22Rv1 (cell line): ENCODE measurements around the gene POP4.

Source experiments
- H3K27ac ChIP-seq: fragments of 450-650 bp; 2 replicates; pipeline ENCODE4 v1.5.1; 2017
- ZFX ChIP-seq: fragments of 450-650 bp; IDR thresholded peaks from 2 replicates; pipeline ENCODE4 v1.6.1; 2017; ENCODE audit warnings: antibody characterized with exemption, borderline replicate concordance
- TF ChIP-seq, protein P1 (sequence below): fragments of 450-650 bp; IDR thresholded peaks from 2 replicates; pipeline ENCODE4 v1.5.1; 2017; ENCODE audit warnings: mild to moderate bottlenecking

POP4 gene

DNA sequence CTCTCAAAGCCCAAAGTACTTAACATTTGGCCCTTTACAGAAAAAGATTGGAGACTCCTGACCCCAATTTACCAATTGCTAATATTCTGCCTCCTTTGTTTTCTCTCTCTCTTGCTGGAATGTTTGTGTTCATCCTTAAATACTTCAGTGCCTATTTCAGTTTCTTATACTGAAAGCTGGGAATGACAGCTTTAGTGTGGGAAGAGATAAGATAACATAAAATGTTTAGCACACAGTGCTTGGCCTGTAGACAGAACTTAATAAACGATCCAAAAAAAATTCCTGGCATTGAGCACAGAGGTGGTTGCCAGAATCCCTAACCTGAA is 56.2 kb downstream of the POP4 start:
- TF ChIP-seq, protein P1, sequence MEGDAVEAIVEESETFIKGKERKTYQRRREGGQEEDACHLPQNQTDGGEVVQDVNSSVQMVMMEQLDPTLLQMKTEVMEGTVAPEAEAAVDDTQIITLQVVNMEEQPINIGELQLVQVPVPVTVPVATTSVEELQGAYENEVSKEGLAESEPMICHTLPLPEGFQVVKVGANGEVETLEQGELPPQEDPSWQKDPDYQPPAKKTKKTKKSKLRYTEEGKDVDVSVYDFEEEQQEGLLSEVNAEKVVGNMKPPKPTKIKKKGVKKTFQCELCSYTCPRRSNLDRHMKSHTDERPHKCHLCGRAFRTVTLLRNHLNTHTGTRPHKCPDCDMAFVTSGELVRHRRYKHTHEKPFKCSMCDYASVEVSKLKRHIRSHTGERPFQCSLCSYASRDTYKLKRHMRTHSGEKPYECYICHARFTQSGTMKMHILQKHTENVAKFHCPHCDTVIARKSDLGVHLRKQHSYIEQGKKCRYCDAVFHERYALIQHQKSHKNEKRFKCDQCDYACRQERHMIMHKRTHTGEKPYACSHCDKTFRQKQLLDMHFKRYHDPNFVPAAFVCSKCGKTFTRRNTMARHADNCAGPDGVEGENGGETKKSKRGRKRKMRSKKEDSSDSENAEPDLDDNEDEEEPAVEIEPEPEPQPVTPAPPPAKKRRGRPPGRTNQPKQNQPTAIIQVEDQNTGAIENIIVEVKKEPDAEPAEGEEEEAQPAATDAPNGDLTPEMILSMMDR = no peak
- TF ChIP-seq ZFX = no peak
- no peak overlapping the region for H3K27ac ChIP-seq

DNA sequence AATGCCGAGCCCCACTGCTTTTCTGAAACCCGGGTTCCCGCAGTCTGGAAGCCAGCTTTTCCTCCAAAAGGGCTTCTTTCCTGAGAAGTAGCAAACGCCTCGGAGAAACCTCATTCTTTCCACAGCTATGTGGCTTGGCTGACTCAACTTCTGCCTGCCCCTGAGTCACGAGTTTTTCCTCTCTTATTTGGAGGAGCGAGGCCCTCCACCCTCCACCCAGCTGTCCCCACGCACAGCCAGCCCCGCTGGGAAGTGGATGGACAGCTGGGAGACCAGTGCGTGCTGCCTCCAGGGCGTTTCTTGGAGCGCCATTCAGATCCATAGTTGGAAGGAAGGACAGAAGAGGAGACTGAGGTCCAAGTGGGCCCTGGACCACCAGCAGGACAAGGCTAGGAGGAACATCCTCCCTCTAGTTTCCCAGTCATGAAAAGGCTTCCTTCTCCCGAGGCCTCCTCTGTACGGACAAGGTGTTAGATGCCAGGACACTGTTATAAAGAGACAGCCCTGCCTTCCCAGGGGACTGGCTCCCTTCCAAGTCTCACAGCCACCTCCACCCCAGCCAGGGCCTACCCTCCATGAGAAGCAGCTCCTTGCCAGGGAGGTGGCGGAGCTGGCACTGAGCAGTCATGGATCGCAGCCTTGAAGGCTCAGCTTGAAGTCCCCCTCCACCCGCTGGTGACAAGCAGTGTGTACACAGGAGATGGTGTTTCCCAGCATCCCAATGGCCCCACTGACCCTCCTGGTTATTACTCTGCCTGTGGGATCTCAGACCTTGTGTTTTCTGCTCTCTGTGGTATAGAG is 56.7 kb downstream of the POP4 start:
- H3K27ac ChIP-seq = no peak overlapping the region
- TF ChIP-seq ZFX = no peak
- TF ChIP-seq, protein P1 = no peak

DNA sequence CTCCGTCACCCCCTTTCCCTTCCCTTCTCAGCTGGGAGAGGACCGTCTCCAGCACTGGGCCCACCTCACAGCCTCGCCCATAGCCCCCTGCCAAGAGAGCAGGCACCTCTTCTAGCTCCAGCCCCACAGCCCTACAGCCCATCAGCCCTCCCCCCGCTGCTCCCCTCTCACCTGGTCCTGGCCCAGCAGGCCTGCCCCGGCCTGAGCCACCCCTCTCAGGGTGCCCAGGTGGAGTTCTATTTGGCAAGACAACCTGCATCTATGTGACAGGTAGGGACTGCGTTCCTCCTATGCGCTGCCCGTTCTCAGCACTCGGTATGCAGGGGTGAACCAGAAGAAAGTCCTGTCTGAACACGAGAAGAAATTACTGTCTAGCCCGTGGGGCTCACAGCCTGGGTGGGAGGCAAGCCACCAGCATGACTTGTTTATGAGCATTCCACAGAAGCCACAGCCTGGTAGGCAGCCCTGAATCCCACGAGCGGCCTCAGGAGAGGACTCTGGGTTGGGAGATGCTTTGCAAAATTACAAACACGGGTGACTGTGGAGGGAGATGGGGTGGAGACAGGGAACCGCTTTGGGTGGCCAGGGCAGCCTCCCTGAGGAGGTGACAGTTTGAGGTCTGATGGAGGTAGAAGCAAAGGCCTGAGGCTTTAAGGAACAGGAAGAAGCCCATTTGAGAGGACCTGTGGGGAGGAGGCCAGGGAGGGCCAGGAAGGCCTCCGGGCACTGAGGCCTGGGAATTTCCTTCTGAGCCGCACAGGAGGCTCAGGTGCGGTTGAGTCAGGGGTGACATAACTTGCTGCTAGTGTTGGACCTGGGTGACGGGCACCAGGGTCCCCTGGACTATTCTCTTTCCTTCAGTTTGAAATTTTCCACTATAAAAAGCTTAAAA is 58.0 kb downstream of the POP4 start:
- TF ChIP-seq, protein P1 = no peak
- no peak for TF ChIP-seq ZFX
- no peak overlapping the region for H3K27ac ChIP-seq

DNA sequence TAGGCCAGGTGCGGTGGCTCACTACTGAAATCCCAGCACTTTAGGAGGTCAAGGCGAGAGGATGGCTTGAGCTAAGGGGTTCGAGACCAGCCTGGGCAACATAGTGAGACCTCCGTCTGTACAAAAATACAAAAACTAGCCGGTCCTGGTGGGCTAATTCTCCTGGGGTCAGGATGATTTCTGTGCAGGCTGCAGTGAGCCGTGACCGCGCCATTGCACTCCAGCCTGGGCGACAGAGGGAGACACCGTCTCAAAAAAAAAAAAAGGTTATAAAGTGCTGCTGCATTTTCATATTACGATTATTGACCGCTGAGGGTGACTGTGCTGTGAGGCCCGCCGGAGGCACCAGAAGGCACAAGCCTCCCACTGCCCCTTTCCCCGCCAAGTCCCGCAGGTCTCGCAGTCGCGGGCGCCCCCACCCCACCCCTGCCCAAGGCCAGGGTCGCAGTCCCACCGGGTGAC is 58.7 kb downstream of the POP4 start:
- TF ChIP-seq, protein P1 = peak; percentile 17
- no peak for TF ChIP-seq ZFX
- no peak overlapping the region for H3K27ac ChIP-seq

- no peak for TF ChIP-seq ZFX
- TF ChIP-seq, protein P1 = no peak
- H3K27ac ChIP-seq = no peak within 1 kb of the TSS
These were observed 59.2 kb downstream of the POP4 start, which contains the start of gene PLEKHF1 for GRCh38 chr19:29665215-29665825. TSS of gene PLEKHF1 (plus strand) at chr19:29665461. CDS start at chr19:29673840, 8,379 bp downstream.

DNA sequence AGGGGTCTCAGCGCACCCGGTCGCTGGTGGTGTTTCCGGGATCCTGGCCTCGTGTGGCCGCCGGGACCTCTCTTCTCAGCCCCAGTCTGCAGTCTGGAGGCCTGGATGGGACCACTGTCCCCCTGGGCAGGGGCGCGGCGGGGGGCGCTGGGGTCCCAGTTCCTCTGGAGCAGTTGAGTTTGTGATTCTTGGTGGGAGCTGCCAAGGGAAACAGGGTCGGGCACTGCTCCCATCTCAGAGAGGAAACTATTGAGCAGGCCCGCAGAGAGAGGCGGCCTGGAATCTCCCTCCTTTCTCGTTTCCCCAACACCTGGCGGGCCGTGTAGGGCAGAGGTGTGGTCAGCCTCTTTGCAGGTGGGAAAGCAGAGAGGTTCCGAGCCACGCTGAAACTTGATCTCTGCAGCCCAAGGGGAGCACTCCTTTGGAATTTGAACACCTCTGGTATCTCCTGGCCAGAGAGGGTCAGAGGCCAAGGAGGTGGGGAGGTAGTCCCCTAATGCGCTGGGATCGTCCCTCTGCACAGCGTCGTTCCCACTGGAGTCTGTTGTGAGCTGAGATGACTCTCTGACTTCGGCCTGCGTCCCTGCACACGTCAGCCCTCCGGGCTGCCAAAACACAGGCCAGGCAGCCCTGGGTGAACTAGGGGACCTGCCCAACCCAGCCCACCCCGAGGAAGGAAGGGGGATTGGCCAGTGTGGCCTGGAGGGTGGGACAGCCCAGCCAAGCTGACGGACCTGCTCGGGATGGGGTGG is 59.9 kb downstream of the POP4 start:
- H3K27ac ChIP-seq = no peak overlapping the region
- TF ChIP-seq ZFX = no peak
- TF ChIP-seq, protein P1 = no peak
